GM19468 (cell line): ENCODE results near the gene AGL.
"Not testable (repeated sequence)": the region's sequence is repeated elsewhere in the genome, so short reads cannot be mapped to it uniquely, and the experiment has no call there.

Experiments used
- ATAC-seq: cut with Tn5 transposase; IDR thresholded peaks from one replicate; pipeline ENCODE4 v1.9.1; 2021; ENCODE audit warnings: mild to moderate bottlenecking, moderate library complexity, moderate number of reproducible peaks; ENCODE audit not compliant: unreplicated experiment; ENCODE audit errors: extremely low read depth

The AGL gene

GRCh38 chr1:99850459-99851291 lies 514 bp downstream of the AGL start:
- no peak for ATAC-seq

- ATAC-seq = no peak
Measured at GRCh38 chr1:99851850-99852454, 1.8 kb downstream of the AGL start.

- no peak for ATAC-seq
Measured at GRCh38 chr1:99852648-99853047, 2.5 kb downstream of the AGL start.

- ATAC-seq = no peak
Measured at GRCh38 chr1:99855914-99856450, 5.8 kb downstream of the AGL start.

- ATAC-seq = not testable (repeated sequence)
Measured at GRCh38 chr1:99857041-99857440, 6.9 kb downstream of the AGL start.

GRCh38 chr1:99858286-99858685 lies 8.1 kb downstream of the AGL start:
- no peak for ATAC-seq

GRCh38 chr1:99858881-99859280 lies 8.7 kb downstream of the AGL start:
- no peak for ATAC-seq

- no peak for ATAC-seq
Measured at GRCh38 chr1:99860703-99861102, 10.5 kb downstream of the AGL start.

GRCh38 chr1:99867682-99868081 lies 17.5 kb downstream of the AGL start:
- ATAC-seq = no peak

- no peak for ATAC-seq
Measured at GRCh38 chr1:99869304-99869703, 19.1 kb downstream of the AGL start.

- ATAC-seq = no peak
Measured at GRCh38 chr1:99869723-99870122, 19.6 kb downstream of the AGL start.

GRCh38 chr1:99872063-99872462 lies 21.9 kb downstream of the AGL start:
- ATAC-seq = no peak

- no peak for ATAC-seq
Measured at GRCh38 chr1:99877568-99877967, 27.4 kb downstream of the AGL start.

- no peak for ATAC-seq
Measured at GRCh38 chr1:99886179-99886578, 36.0 kb downstream of the AGL start.

GRCh38 chr1:99886841-99887240 lies 36.7 kb downstream of the AGL start:
- ATAC-seq = no peak

GRCh38 chr1:99887890-99888289 lies 37.7 kb downstream of the AGL start:
- ATAC-seq = no peak

- no peak for ATAC-seq
Measured at GRCh38 chr1:99891997-99892396, 41.8 kb downstream of the AGL start.

GRCh38 chr1:99903278-99903677 lies 53.1 kb downstream of the AGL start:
- ATAC-seq = not testable (repeated sequence)

GRCh38 chr1:99906535-99906934 lies 56.4 kb downstream of the AGL start:
- no peak for ATAC-seq

GRCh38 chr1:99917214-99917613 lies 67.1 kb downstream of the AGL start:
- no peak for ATAC-seq

GRCh38 chr1:99919220-99919619 lies 69.1 kb downstream of the AGL start:
- ATAC-seq = no peak

- ATAC-seq = no peak
Measured at GRCh38 chr1:99934801-99935200, 84.6 kb downstream of the AGL start.
